ENCODE measurements around the gene ZSWIM6. TPM values are rescaled to one million over a fixed set of nuclear protein-coding genes. Genes with fewer than 3 reads are reported as not detected.

Gene ZSWIM6
- total RNA-seq, 4 donors from 2014 or later: 7.8 to 25.5 (median 21.0) TPM

GRCh38 chr5:61346511-61346910, 14.5 kb downstream of the ZSWIM6 start:
- WGBS, 2 donors (ENCODE audit: low coverage in 1 of 2): 60 to 79% methylated on average over 2 of the region's 2 CpGs
- Histone ChIP-seq H3K4me3 (no peak overlapping the region), H3K27ac (no peak overlapping the region), H3K27me3 (no peaks in the 10 kb centered on the region), H3K36me3 (no peaks in the 10 kb centered on the region), H3K9me3 (no peaks in the 10 kb centered on the region), H3K4me1 (peaks cover 24 to 97% (median 45%) of the 10 kb centered on the region in 4 donors)
- intact Hi-C loops (cut with DNase I; ENCODE audit: low total_unique reads): no loop called here
- in situ Hi-C loops (cut with MboI; ENCODE audit: low pct_ligation_motif_present in 1 of 4, low pct_unique_long_range_greater_than_20kb in 1 of 4, low sequenced_read_pairs in 3 of 4): loop anchor here in 2 of 4 donors (25.0 kb wide), 3 partner anchors 184 to 409 kb away; partner anchors contain the start of genes ERCC8 (in 1 of the 2), NDUFAF2 (in 1 of the 2) and SMIM15 (in 1 of the 2)
- no peak for TF ChIP-seq POLR2AphosphoS5 (IDR thresholded peaks at IDR 0.05)
- no peak for TF ChIP-seq EP300 (IDR thresholded peaks at IDR 0.05; ENCODE audit: low read depth)
- TF ChIP-seq POLR2A (IDR thresholded peaks at IDR 0.05): no peak
- TF ChIP-seq, protein P1, sequence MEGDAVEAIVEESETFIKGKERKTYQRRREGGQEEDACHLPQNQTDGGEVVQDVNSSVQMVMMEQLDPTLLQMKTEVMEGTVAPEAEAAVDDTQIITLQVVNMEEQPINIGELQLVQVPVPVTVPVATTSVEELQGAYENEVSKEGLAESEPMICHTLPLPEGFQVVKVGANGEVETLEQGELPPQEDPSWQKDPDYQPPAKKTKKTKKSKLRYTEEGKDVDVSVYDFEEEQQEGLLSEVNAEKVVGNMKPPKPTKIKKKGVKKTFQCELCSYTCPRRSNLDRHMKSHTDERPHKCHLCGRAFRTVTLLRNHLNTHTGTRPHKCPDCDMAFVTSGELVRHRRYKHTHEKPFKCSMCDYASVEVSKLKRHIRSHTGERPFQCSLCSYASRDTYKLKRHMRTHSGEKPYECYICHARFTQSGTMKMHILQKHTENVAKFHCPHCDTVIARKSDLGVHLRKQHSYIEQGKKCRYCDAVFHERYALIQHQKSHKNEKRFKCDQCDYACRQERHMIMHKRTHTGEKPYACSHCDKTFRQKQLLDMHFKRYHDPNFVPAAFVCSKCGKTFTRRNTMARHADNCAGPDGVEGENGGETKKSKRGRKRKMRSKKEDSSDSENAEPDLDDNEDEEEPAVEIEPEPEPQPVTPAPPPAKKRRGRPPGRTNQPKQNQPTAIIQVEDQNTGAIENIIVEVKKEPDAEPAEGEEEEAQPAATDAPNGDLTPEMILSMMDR (IDR thresholded peaks at IDR 0.05): no peak
- no peak for DNase-seq

DNA sequence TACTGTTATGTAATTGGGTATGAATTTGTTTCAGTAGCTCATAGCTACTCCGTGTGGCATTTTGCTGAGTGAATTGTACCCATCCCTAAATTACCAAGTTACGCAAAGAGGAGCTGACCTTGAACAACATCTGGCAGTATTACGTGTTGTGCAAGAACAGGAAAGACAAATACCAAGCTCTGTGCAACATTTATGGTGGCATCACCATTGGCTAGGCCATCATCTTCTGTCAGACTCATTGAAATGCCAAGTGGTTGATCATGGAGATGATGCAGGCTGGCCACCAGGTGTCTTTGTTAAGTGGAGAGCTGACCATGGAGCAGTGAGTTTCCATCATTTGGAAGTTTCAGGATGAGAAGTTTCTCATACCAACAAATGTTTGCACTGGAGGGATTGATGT, 15.0 kb downstream of the ZSWIM6 start:
- no peak for TF ChIP-seq POLR2A (IDR thresholded peaks at IDR 0.05)
- TF ChIP-seq, protein P1 (IDR thresholded peaks at IDR 0.05): no peak
- TF ChIP-seq POLR2AphosphoS5 (IDR thresholded peaks at IDR 0.05): no peak
- no peak for TF ChIP-seq EP300 (IDR thresholded peaks at IDR 0.05; ENCODE audit: low read depth)
- peaks cover 28 to 97% (median 47%) of the 10 kb centered on the region in 4 donors for H3K4me1 ChIP-seq
- in situ Hi-C loops (cut with MboI; ENCODE audit: low pct_ligation_motif_present in 1 of 4, low pct_unique_long_range_greater_than_20kb in 1 of 4, low sequenced_read_pairs in 3 of 4): loop anchor here in 2 of 4 donors (25.0 kb wide), 3 partner anchors 185 to 410 kb away; partner anchors contain the start of genes ERCC8 (in 1 of the 2), NDUFAF2 (in 1 of the 2) and SMIM15 (in 1 of the 2)
- no peaks in the 10 kb centered on the region for H3K36me3 ChIP-seq
- no peak overlapping the region for H3K27ac ChIP-seq
- no peak for DNase-seq
- intact Hi-C loops (cut with DNase I; ENCODE audit: low total_unique reads): no loop called here
- 77 to 88% methylated on average over 3 of the region's 3 CpGs for WGBS, 2 donors (ENCODE audit: low coverage in 1 of 2)
- no peaks in the 10 kb centered on the region for H3K27me3 ChIP-seq
- H3K4me3 ChIP-seq: no peak overlapping the region
- no peaks in the 10 kb centered on the region for H3K9me3 ChIP-seq

DNA sequence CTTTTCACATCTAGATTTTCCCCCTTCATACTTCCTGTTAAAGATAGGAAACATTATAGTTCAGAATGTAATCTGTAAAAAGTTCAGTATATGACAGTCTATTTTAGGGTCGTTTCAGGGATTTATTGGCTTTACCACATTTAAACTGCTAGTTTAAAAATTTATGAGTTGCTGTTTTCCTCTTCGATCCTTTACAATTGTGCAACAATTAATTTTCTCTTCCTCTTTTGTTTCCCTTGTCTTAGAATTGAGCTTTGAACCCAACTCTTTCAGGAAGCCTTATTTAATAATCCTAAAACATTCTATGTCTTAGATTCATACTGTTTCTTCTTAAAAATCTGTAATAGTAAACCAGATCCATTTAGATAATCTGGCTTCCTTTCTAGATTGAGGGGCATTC, 16.4 kb downstream of the ZSWIM6 start:
- 22 to 48% methylated on average over 2 of the region's 2 CpGs for WGBS, 2 donors (ENCODE audit: low coverage in 1 of 2)
- peaks cover 23 to 92% (median 41%) of the 10 kb centered on the region in 4 donors for H3K4me1 ChIP-seq
- TF ChIP-seq, protein P1 (IDR thresholded peaks at IDR 0.05): no peak
- no peak for TF ChIP-seq POLR2A (IDR thresholded peaks at IDR 0.05)
- no peak for TF ChIP-seq EP300 (IDR thresholded peaks at IDR 0.05; ENCODE audit: low read depth)
- TF ChIP-seq POLR2AphosphoS5 (IDR thresholded peaks at IDR 0.05): no peak

GRCh38 chr5:61349935-61350334, 17.9 kb downstream of the ZSWIM6 start:
- TF ChIP-seq POLR2AphosphoS5 (IDR thresholded peaks at IDR 0.05) (no peak), EP300 (IDR thresholded peaks at IDR 0.05; ENCODE audit: low read depth) (no peak), POLR2A (IDR thresholded peaks at IDR 0.05) (no peak)
- TF ChIP-seq, protein P1 (IDR thresholded peaks at IDR 0.05): no peak
- DNase-seq: no peak
- intact Hi-C loops (cut with DNase I; ENCODE audit: low total_unique reads): no loop called here
- in situ Hi-C loops (cut with MboI; ENCODE audit: low pct_ligation_motif_present in 1 of 4, low pct_unique_long_range_greater_than_20kb in 1 of 4, low sequenced_read_pairs in 3 of 4): loop anchor here in 2 of 4 donors (25.0 kb wide), 3 partner anchors 188 to 413 kb away; partner anchors contain the start of genes ERCC8 (in 1 of the 2), NDUFAF2 (in 1 of the 2) and SMIM15 (in 1 of the 2)
- H3K9me3 ChIP-seq: no peaks in the 10 kb centered on the region
- no peak overlapping the region for H3K4me3 ChIP-seq
- H3K4me1 ChIP-seq: peaks cover 18 to 79% (median 30%) of the 10 kb centered on the region in 4 donors
- no peak overlapping the region for H3K27ac ChIP-seq
- H3K36me3 ChIP-seq: no peaks in the 10 kb centered on the region
- H3K27me3 ChIP-seq: no peaks in the 10 kb centered on the region

More for the DNA sequence above, 16.4 kb downstream of the ZSWIM6 start:
- intact Hi-C loops (cut with DNase I; ENCODE audit: low total_unique reads) (no loop called here), in situ Hi-C loops (cut with MboI; ENCODE audit: low pct_ligation_motif_present in 1 of 4, low pct_unique_long_range_greater_than_20kb in 1 of 4, low sequenced_read_pairs in 3 of 4) (loop anchor here in 2 of 4 donors (25.0 kb wide), 3 partner anchors 186 to 411 kb away; partner anchors contain the start of genes ERCC8 (in 1 of the 2), NDUFAF2 (in 1 of the 2) and SMIM15 (in 1 of the 2))
- no peak overlapping the region for H3K27ac ChIP-seq
- no peaks in the 10 kb centered on the region for H3K36me3 ChIP-seq
- no peak for DNase-seq
- H3K9me3 ChIP-seq: no peaks in the 10 kb centered on the region
- H3K4me3 ChIP-seq: no peak overlapping the region
- H3K27me3 ChIP-seq: no peaks in the 10 kb centered on the region

Measured in transverse colon (tissue), 4 donors.